Endodermal cell (in vitro differentiated cells): ENCODE data around the gene ZNF107. TPM values are rescaled to one million over a fixed set of nuclear protein-coding genes. Genes with fewer than 3 reads are reported as not detected.

Experiments
- DNase-seq: peaks from one replicate; pipeline ENCODE4 v3.0.0-alpha.2; 2017
- H3K27ac ChIP-seq: 2 replicates; pipeline ENCODE4 v1.5.1; 2013; ENCODE audit warnings: mild to moderate bottlenecking, low read depth, low read length, moderate library complexity
- H3K27me3 ChIP-seq: 2 replicates; pipeline ENCODE4 v1.6.1; 2013; ENCODE audit warnings: mild to moderate bottlenecking, low read length, moderate library complexity; ENCODE audit not compliant: insufficient read depth, control insufficient read depth, poor library complexity, severe bottlenecking
- H3K36me3 ChIP-seq: 2 replicates; pipeline ENCODE4 v1.7.0; 2013; ENCODE audit warnings: mild to moderate bottlenecking, low read length, moderate library complexity; ENCODE audit not compliant: control insufficient read depth, insufficient read depth
- H3K4me1 ChIP-seq: one replicate; pipeline ENCODE4 v1.7.0; 2013; ENCODE audit warnings: low read length; ENCODE audit not compliant: control insufficient read depth, insufficient read depth
- H3K4me3 ChIP-seq: 2 replicates; pipeline ENCODE4 v1.5.1; 2013; ENCODE audit warnings: mild to moderate bottlenecking, low read length, moderate library complexity
- H3K9ac ChIP-seq: 2 replicates; pipeline ENCODE4 v1.6.1; 2013; ENCODE audit warnings: mild to moderate bottlenecking, low read length, moderate library complexity; ENCODE audit not compliant: poor library complexity, severe bottlenecking; ENCODE audit errors: extremely low read depth
- H3K9me3 ChIP-seq: 2 replicates; pipeline ENCODE4 v1.6.1; 2013; ENCODE audit warnings: mild to moderate bottlenecking, low read length, moderate library complexity; ENCODE audit not compliant: control insufficient read depth
- H3K27ac Mint-ChIP-seq: 2 replicates; pipeline ENCODE4 v1.8.0; 2020; ENCODE audit warnings: mixed read lengths
- H3K27me3 Mint-ChIP-seq: 2 replicates; pipeline ENCODE4 v1.8.0; 2021; ENCODE audit warnings: mild to moderate bottlenecking, mixed read lengths; ENCODE audit not compliant: insufficient read depth
- H3K36me3 Mint-ChIP-seq: 2 replicates; pipeline ENCODE4 v1.8.0; 2020; ENCODE audit warnings: low read depth, mixed read lengths
- H3K4me1 Mint-ChIP-seq: 2 replicates; pipeline ENCODE4 v1.8.0; 2020; ENCODE audit warnings: mixed read lengths
- H3K4me3 Mint-ChIP-seq: 2 replicates; pipeline ENCODE4 v1.8.0; 2020; ENCODE audit warnings: mild to moderate bottlenecking, moderate library complexity, mixed read lengths
- H3K9me3 Mint-ChIP-seq: 2 replicates; pipeline ENCODE4 v1.8.0; 2020; ENCODE audit warnings: mild to moderate bottlenecking, mixed read lengths
- WGBS, 2 experiments: methylation state at CpG; one replicate each; pipeline versions ENCODE4 v1.1.5 to v1.1.7; 2013; ENCODE audit warnings: missing lambda C conversion rate in 2 of 2, mixed read lengths in 1 of 2; ENCODE audit not compliant: insufficient coverage in 1 of 2, insufficient read length in 1 of 2; 5-methylcytosine and 5-hydroxymethylcytosine counted together
- microRNA-seq: library from miRNA; unstranded; fragments of <30 nt; microRNA quantifications from one replicate; pipeline ENCODE4 v1.2.0, GENCODE V29; 2020; ENCODE audit warnings: borderline microRNAs expressed
- total RNA-seq, 2 donors: library from RNA; stranded (reverse); fragmentation: NEBNext Ultra II Directional in 1 of 2; extraction: Animal tissue kit (Norgen Biotek cat#: 25700) in 1 of 2; gene quantifications; 2 replicates in 1 of 2; 3 replicates in 1 of 2; pipeline ENCODE4 v1.2.1, GENCODE V29; 2021
- TF ChIP-seq, protein P1 (sequence below): fragments of 200-600 bp; sonication (generic); conservative IDR thresholded peaks from 2 replicates; pipeline ENCODE4 v1.5.0; 2021; ENCODE audit warnings: antibody characterized with exemption, mild to moderate bottlenecking

Gene ZNF107
- total RNA-seq, 2 donors from 2014 or later, result 16.9 to 17.9 TPM

DNA sequence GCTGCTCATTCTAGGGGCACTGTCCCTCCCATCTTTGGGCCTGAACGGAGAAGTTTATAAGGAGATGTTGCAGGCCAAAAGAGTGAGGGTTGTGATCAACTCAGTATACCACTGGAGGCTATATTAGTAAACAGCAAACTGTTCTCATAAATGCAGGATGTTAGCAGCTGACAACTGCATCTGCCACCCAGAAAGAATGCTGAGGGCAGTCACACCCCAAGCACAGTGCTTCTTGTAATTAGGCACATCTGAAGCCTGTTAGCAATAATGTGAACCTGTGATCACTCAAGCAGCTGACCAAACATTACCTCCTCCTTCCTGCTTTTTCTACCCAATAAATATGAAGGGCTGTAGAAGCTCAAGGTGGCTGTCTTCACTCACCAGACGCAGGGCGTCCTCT, 89.9 kb downstream of the ZNF107 start:
- no peak overlapping the region for H3K4me3 Mint-ChIP-seq
- Histone ChIP-seq H3K36me3 (no peaks in the 10 kb centered on the region), H3K27me3 (no peaks in the 10 kb centered on the region), H3K9ac (no peak overlapping the region), H3K9me3 (peaks cover 37% of the 10 kb centered on the region), H3K4me1 (no peaks in the 10 kb centered on the region), H3K4me3 (no peak overlapping the region), H3K27ac (no peak overlapping the region)
- WGBS, 2 experiments, result 60 to 78% methylated on average over 1 to 3 of the region's 3 CpGs
- H3K27ac Mint-ChIP-seq, result no peak overlapping the region
- H3K4me1 Mint-ChIP-seq, result no peaks in the 10 kb centered on the region
- no peaks in the 10 kb centered on the region for H3K27me3 Mint-ChIP-seq
- H3K9me3 Mint-ChIP-seq, result peaks cover 48% of the 10 kb centered on the region
- DNase-seq, result no peak
- TF ChIP-seq, protein P1, sequence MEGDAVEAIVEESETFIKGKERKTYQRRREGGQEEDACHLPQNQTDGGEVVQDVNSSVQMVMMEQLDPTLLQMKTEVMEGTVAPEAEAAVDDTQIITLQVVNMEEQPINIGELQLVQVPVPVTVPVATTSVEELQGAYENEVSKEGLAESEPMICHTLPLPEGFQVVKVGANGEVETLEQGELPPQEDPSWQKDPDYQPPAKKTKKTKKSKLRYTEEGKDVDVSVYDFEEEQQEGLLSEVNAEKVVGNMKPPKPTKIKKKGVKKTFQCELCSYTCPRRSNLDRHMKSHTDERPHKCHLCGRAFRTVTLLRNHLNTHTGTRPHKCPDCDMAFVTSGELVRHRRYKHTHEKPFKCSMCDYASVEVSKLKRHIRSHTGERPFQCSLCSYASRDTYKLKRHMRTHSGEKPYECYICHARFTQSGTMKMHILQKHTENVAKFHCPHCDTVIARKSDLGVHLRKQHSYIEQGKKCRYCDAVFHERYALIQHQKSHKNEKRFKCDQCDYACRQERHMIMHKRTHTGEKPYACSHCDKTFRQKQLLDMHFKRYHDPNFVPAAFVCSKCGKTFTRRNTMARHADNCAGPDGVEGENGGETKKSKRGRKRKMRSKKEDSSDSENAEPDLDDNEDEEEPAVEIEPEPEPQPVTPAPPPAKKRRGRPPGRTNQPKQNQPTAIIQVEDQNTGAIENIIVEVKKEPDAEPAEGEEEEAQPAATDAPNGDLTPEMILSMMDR, result no peak
- H3K36me3 Mint-ChIP-seq, result no peaks in the 10 kb centered on the region

- peaks cover 45% of the 10 kb centered on the region for H3K9me3 Mint-ChIP-seq
- DNase-seq, result no peak
- TF ChIP-seq, protein P1, result no peak
- no peaks in the 10 kb centered on the region for H3K4me1 Mint-ChIP-seq
- H3K4me1 ChIP-seq, result no peaks in the 10 kb centered on the region
- no peak overlapping the region for H3K9ac ChIP-seq
- no peaks in the 10 kb centered on the region for H3K36me3 ChIP-seq
- H3K4me3 Mint-ChIP-seq, result no peak overlapping the region
- no peak overlapping the region for H3K4me3 ChIP-seq
- H3K36me3 Mint-ChIP-seq, result no peaks in the 10 kb centered on the region
- H3K27ac ChIP-seq, result no peak overlapping the region
- H3K27me3 Mint-ChIP-seq, result no peaks in the 10 kb centered on the region
- H3K27ac Mint-ChIP-seq, result no peak overlapping the region
- 64 to 67% methylated on average over 2 to 3 of the region's 3 CpGs for WGBS, 2 experiments
- H3K27me3 ChIP-seq, result no peaks in the 10 kb centered on the region
- H3K9me3 ChIP-seq, result peaks cover 34% of the 10 kb centered on the region
Observed at GRCh38 chr7:64758151-64758550, 92.2 kb downstream of the ZNF107 start.

Small RNA genes within 50 kb of the gene (microRNA-seq; reads per million reads assigned to microRNA genes)
- not detected for gene MIR6839

Other genes starting within 250 kb of the ZNF107 start
- gene ZNF680, start 103.1 kb upstream of the ZNF107 start, total RNA-seq, result 10 to 100 TPM; 14.6 to 19.5 TPM
- 10 to 100 TPM; 28.0 to 32.9 TPM for gene ZNF138, start 128.3 kb downstream of the ZNF107 start, total RNA-seq
- 10 to 100 TPM; 15.5 to 20.5 TPM for gene ZNF273, start 237.1 kb downstream of the ZNF107 start, total RNA-seq